Colonic mucosa (tissue), 4 donors: ENCODE measurements around the gene WDTC1. TPM values are rescaled to one million over a fixed set of nuclear protein-coding genes. Genes with fewer than 3 reads are reported as not detected.
A peak's percentile ranks its signal among the peaks of the same experiment; 100 is the strongest.

Experiments
- DNase-seq: peaks from one replicate; pipeline ENCODE4 v3.0.0-alpha.2; 2020
- H3K27ac ChIP-seq: fragments of 200-600 bp; one replicate; pipeline ENCODE4 v1.8.0; 2021
- H3K27me3 ChIP-seq: fragments of 200-600 bp; one replicate; pipeline ENCODE4 v1.8.0; 2021
- H3K36me3 ChIP-seq: fragments of 200-600 bp; one replicate; pipeline ENCODE4 v1.8.0; 2021
- H3K4me1 ChIP-seq: fragments of 200-600 bp; one replicate; pipeline ENCODE4 v1.8.0; 2021; ENCODE audit warnings: mild to moderate bottlenecking
- H3K4me3 ChIP-seq: fragments of 200-600 bp; one replicate; pipeline ENCODE4 v1.8.0; 2021
- H3K9ac ChIP-seq, 2 donors: one replicate each; pipeline ENCODE4 v1.7.0; 2013; ENCODE audit warnings: control low read depth in 2 of 2, low read depth in 2 of 2, low read length in 2 of 2
- H3K9me3 ChIP-seq: fragments of 200-600 bp; one replicate; pipeline ENCODE4 v1.8.0; 2021
- intact Hi-C: fragments of 100-400 bp; cut with DNase I; formaldehyde crosslinking; loops from one replicate; pipeline ENCODE4 v1.14.1; 2022
- total RNA-seq, 2 donors: library from RNA; stranded (reverse); fragmentation: NEBNext Ultra II Directional in 1 of 2; extraction: Animal tissue kit (Norgen Biotek cat#: 25700) in 1 of 2; gene quantifications; one replicate each; pipeline ENCODE4 v1.2.1, GENCODE V29; 2021
- TF ChIP-seq, protein P1 (sequence below): fragments of 200-600 bp; IDR thresholded peaks from one replicate; pipeline ENCODE4 v1.8.0; 2022; ENCODE audit warnings: antibody characterized with exemption, mild to moderate bottlenecking
- donor health status: healthy.
- donor health status: DM: no; HTN: no; CAD: no.
- donor health status: DM: no; HTN: no; CAD: no.

WDTC1 gene
- total RNA-seq, 2 donors from 2014 or later, result 31.2 to 39.3 TPM

- H3K4me1 ChIP-seq, result peaks cover 10% of the 10 kb centered on the region
- DNase-seq, result no peak
- peak overlapping the region; percentile 95 for H3K4me3 ChIP-seq
- H3K9me3 ChIP-seq, result no peaks in the 10 kb centered on the region
- peak overlapping the region; percentile 88 to 98 for H3K9ac ChIP-seq
- no peaks in the 10 kb centered on the region for H3K27me3 ChIP-seq
- TF ChIP-seq, protein P1, sequence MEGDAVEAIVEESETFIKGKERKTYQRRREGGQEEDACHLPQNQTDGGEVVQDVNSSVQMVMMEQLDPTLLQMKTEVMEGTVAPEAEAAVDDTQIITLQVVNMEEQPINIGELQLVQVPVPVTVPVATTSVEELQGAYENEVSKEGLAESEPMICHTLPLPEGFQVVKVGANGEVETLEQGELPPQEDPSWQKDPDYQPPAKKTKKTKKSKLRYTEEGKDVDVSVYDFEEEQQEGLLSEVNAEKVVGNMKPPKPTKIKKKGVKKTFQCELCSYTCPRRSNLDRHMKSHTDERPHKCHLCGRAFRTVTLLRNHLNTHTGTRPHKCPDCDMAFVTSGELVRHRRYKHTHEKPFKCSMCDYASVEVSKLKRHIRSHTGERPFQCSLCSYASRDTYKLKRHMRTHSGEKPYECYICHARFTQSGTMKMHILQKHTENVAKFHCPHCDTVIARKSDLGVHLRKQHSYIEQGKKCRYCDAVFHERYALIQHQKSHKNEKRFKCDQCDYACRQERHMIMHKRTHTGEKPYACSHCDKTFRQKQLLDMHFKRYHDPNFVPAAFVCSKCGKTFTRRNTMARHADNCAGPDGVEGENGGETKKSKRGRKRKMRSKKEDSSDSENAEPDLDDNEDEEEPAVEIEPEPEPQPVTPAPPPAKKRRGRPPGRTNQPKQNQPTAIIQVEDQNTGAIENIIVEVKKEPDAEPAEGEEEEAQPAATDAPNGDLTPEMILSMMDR, result no peak
- intact Hi-C loops, result no loop called here
- peaks cover 4% of the 10 kb centered on the region for H3K36me3 ChIP-seq
- peak overlapping the region; percentile 90 for H3K27ac ChIP-seq
These were observed 88.3 kb downstream of the WDTC1 start for GRCh38 chr1:27322569-27323240.

GRCh38 chr1:27325286-27325685, 90.9 kb downstream of the WDTC1 start:
- H3K4me3 ChIP-seq, result no peak overlapping the region
- peaks cover 4% of the 10 kb centered on the region for H3K36me3 ChIP-seq
- no peaks in the 10 kb centered on the region for H3K27me3 ChIP-seq
- no peaks in the 10 kb centered on the region for H3K9me3 ChIP-seq
- TF ChIP-seq, protein P1, result no peak
- no peak overlapping the region for H3K9ac ChIP-seq
- no peak for DNase-seq
- intact Hi-C loops, result no loop called here
- H3K4me1 ChIP-seq, result peaks cover 10% of the 10 kb centered on the region
- H3K27ac ChIP-seq, result no peak overlapping the region

- intact Hi-C loops, result no loop called here
- no peak overlapping the region for H3K27ac ChIP-seq
- no peak overlapping the region for H3K9ac ChIP-seq
- peaks cover 4% of the 10 kb centered on the region for H3K36me3 ChIP-seq
- no peaks in the 10 kb centered on the region for H3K9me3 ChIP-seq
- H3K4me3 ChIP-seq, result no peak overlapping the region
- peaks cover 7% of the 10 kb centered on the region for H3K4me1 ChIP-seq
- no peaks in the 10 kb centered on the region for H3K27me3 ChIP-seq
- DNase-seq, result no peak
- TF ChIP-seq, protein P1, result no peak
These were observed 93.5 kb downstream of the WDTC1 start for GRCh38 chr1:27327964-27328363.

GRCh38 chr1:27330786-27331185, 96.4 kb downstream of the WDTC1 start:
- TF ChIP-seq, protein P1, result no peak
- no peak for DNase-seq
- no peaks in the 10 kb centered on the region for H3K4me1 ChIP-seq
- H3K4me3 ChIP-seq, result no peak overlapping the region
- intact Hi-C loops, result no loop called here
- H3K36me3 ChIP-seq, result no peaks in the 10 kb centered on the region
- H3K9me3 ChIP-seq, result no peaks in the 10 kb centered on the region
- H3K27me3 ChIP-seq, result no peaks in the 10 kb centered on the region
- H3K27ac ChIP-seq, result no peak overlapping the region
- H3K9ac ChIP-seq, result no peak overlapping the region

- intact Hi-C loops, result no loop called here
- Histone ChIP-seq H3K27me3 (no peaks in the 10 kb centered on the region), H3K4me3 (no peak overlapping the region), H3K9ac (no peak overlapping the region), H3K9me3 (no peaks in the 10 kb centered on the region), H3K27ac (no peak overlapping the region), H3K36me3 (no peaks in the 10 kb centered on the region), H3K4me1 (no peaks in the 10 kb centered on the region)
- TF ChIP-seq, protein P1, result no peak
- no peak for DNase-seq
These were observed 97.0 kb downstream of the WDTC1 start for GRCh38 chr1:27331426-27331825.
